Hematopoietic multipotent progenitor cell treated with erythropoietin and hydrocortisone succinate and interleukin-3 and kit ligand, for 17 days (in vitro differentiated cells): ENCODE data around the gene COL4A6.

Experiments used
- DNase-seq: peaks from one replicate; pipeline ENCODE4 v3.0.0-alpha.2; 2015; ENCODE audit warnings: low spot score

The COL4A6 gene

DNA sequence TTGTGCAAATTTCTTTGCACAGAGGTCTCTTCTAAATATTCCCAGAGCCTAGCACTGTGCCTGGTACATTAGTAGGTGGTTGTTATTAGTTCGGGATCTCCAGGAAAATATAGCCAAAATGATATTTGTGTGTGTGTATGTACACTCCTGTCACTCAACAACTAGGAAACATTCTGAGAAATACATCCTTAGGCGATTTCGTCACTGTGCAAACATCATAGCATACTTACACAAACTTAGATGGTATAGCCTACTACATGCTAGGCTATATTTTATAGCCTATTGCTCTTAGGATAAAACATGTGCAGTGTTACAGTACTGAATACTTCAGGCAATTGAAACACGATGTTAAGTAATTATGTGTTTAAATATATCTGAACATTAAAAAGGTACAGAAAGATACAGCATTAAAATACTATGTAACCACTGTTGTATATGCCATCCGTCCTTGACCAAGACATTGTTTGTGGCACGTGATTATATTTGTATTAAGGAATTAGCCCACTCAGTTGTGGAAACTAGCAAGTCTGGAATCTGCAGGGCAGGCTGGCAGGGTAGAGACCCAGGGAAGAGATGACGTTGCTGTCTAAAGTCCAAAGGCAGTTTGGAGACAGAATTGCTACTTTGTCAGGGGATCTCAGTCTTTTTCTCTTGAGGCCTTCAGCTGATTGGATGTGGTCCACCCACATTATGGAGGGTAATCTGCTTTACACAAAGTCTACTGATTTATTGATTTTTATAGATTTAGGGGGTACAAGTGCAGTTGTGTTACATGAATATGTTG lies 106.9 kb downstream of the COL4A6 start:
- no peak for DNase-seq

DNA sequence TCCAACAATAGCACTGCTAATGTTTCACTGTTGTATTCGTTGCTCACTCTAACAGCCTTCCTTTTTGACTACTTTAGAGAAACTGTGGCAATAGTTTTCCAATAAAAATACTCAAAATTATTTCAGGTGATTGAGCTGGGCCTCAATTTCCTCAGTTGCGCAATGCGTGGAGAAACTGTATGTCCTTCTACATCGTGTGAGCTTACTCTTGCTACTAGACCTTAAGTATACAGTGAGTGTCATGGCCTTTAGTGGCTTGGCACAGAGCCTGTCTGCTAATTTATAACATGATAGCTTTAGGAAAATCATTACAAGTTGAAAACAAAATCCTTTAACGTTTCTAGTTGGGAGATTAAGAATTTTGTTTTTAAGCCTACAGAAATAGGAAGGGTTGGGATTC lies 114.5 kb downstream of the COL4A6 start:
- DNase-seq: no peak

DNA sequence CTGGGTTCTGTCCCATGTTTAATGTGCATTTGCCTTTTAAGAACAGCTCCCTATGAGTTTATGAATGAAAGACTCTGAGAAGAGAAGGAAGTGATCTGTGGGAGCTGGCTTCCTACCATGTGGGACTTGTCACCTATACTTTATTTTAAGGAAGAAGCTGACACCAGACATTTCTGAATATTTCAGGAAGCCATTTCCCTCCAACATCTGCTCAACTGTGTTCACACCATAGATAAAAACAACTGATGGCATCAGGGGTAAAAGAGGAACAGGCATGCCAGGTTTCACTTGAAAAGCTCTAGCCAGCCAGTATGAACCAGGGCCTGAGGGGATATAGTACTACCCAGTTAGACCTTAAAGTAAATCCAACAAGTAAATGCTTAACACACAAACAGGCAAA lies 116.0 kb downstream of the COL4A6 start:
- DNase-seq: no peak

DNA sequence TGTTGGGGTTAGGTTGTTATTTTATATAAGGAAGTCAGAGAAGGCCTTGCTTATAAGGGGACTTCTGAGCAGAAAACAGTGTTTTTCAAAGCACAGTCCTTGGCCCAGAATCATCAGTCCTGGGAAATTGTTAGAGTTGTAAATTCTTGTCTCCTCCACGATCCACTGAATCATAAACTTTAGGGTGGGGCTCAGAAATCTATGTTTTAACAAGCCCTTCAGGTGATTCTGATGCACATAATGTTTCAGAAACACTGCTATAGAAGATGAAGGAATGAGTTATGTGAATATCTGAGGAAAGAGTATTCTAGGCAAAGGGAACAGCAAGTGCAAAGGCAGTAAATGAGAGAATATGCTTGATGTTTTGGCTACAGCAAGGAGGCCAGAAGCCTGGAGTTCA lies 121.8 kb downstream of the COL4A6 start:
- no peak for DNase-seq

DNA sequence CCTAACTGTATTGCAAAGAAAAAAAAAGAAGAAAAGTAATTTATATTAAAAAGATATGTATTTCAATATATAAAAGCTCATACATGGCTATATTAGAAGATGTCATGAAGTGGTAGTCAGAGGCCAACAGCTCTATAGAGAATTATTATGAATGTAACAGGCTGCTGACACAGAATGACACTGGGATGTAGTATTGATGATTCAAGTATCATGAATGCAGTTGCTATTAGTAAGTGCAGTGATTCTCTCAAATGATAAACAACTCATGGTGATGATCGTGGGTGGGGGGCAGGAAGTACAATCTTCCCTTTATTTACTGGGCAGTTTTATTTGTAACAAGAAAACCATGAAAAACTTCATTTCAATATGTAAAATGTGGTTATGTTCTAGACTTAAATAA lies 124.6 kb downstream of the COL4A6 start:
- no peak for DNase-seq

DNA sequence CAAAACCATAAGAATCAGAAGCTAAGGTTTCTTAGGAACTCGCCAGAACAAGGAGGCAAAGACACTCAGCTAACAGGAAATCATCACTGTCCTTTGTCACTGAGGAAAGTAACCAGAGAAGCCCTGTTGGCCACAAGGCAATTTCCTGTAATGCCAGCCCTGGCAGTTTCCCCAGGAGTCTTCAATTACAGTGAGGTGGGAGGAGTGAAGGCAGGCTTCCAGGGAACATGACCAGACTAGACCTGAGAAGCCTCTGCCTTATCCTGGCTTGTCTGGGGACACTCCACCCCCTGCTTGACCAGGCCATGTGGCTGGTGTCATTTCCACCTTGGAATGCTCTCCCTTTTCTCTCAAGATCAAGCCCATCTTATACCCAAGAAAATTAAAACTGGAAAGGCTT lies 125.3 kb downstream of the COL4A6 start:
- DNase-seq: no peak

DNA sequence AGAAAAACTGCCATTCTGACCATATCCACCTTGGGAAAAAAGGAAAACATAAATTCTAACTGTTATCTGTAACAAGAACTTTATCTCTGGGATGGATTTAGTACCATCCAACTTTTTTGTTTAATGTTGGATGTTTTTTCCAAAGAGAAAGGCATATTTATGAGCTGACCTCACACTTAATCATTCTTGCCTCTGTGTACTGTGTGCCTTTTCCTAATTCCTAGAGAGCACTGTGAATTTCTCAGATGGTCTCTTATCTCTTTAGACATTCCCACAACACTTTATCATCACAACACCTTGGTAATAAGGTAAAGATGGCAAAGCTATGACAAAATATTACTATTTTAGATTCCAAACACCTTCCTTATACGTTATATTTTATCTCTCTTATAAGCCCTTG lies 126.2 kb downstream of the COL4A6 start:
- DNase-seq: no peak

DNA sequence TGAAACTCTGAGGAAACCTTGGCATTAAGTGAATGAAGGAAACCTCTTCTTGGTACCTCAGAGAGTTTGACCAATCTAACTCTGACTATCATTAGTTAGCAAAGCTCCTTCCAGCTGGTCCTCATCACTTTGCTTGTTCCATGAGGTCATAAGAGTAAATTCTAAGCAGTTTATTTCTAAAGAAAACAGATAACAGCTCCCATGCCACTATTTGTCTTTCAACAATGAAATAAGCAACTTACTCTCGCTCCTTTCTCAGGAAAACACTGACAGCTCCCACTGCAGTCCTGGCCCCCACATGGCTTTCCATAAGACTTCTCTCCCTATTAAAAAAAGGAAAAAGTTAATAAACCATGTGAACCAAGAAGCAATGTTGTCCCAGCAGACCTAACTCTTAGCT lies 127.7 kb downstream of the COL4A6 start:
- no peak for DNase-seq

DNA sequence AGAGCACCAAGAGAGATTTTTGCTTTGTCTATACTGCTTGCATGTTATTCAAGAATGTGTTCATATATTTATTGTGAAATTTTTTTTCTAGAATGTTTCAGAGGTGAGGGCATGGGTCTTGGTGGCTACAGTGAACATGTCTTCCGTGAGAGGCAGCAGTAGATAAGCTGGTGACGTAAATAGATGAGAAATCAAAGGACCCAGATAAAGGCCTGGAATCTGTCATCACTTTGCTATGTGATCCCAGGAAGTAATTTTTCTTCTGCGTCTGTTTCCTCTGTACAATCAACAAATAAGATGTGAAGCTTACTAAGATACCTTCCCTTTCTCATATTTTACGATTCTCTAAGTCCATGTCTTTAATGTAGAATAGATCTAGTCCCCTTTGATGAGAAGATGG lies 129.1 kb downstream of the COL4A6 start:
- no peak for DNase-seq

DNA sequence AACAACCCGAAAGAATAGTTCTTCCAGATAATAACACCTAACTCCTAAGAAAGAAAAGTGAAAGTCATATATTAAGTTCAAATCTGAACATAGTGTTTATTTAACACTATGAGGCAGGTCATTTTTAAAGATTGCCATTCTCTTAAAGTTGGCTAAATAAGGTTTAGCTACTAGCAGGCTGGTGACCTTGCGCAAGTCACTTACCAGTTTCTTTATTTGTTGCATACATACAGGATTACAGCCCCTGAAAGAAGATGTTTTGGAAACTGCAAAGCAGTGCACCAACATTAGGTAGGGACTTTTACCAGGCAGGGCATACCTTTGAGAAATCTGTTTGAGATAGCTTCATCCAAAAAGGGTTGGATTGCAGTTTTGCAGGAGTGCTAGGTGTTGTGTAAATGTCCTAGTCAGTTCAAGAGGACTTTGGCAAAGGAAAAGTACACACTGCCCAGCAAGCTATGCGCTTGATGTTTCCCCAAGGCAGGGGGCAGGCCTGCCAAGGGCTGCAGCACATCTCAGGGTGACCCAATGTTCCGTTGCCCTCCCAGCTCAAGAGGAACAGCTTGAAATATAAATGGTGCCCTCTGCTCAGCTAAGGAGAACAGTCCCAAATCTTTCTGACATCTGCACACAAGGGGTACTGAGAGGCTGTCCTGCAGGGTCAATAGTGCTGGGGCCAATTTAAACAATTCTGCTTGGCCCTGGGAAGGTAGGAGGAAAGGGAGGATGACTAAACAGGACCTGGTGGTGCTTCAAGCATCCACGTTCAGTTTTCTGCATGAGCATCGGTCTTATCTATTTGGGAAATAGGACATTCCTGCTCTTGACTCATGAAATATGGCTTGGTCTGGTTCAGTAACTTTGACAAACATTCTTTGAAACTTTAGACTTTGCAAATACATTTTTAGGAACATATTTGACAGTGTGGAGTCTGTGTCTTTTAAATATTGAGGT lies 130.8 kb downstream of the COL4A6 start:
- DNase-seq: no peak

DNA sequence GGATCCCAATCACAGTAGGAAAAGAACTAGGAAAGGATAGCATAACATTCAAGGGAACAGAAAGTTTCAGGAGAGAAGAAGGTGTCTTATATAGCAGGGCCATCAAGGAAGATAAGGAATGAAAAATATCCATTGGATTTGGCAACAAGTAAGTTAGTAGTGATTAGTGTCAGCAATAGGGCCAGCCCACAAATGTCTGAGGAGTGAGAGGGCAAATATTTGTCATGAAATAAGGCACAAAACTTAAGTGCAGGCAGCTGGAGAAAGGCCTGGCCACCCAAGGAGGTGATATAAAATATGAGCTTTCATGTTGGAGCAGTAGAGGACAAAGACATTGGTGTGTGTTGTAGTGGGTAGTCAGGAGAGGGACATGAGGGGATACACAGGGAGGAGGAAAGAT lies 132.1 kb downstream of the COL4A6 start:
- no peak for DNase-seq

DNA sequence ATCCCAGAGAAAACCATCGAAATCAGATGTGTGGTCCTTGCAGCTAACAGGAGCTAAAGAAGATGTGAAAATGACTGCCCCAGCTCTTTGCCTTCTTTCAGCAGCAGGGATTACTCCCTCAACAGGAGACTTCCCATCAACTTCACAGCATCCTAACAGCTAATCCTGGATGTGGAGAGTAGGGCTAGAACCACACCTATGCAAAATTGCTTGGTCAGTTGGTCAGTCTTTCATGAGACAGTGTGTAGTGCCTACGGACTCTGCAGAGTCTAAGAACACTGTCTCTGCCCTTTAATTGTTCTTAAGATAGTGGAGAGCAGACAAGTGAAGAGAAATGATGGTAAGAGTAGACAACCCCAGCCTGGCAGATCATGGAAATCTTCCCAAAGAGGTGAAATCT lies 133.5 kb downstream of the COL4A6 start:
- no peak for DNase-seq

DNA sequence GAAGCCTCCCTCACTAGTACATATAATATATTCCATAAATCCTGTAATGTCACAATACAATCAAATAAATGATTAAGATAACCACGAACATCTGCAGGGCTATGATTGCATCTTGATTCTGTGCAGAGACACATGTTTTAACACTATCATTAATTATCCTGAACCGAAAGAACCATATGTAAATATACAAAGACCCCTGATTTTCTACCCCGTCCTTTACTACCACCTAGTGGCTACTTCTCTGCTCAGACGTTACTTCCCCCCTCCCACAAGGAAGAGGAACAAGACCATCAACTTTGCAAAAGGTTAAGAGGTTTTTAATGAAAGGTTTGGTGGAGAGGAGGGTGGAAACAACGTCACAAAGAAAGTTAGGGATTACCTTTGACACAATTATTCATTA lies 134.0 kb downstream of the COL4A6 start:
- DNase-seq: no peak

DNA sequence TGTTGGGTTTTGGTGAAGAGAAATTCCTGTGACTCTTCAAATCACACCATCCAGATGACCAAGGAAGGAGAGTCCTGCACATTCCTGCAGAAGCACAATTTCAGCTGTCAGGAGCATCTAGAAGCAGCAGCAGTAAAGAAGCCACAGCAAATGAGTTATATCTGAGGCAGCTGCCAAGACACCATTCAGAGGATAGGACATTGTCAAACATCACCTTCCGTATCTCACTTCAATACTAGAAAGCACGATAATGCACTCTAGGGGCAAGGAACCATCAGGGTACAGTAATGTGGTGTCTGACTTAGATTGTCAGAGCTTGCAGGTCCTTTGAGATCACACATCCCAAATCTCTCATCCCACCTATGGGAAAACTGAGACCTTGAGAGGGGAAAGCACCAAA lies 134.5 kb downstream of the COL4A6 start:
- no peak for DNase-seq

DNA sequence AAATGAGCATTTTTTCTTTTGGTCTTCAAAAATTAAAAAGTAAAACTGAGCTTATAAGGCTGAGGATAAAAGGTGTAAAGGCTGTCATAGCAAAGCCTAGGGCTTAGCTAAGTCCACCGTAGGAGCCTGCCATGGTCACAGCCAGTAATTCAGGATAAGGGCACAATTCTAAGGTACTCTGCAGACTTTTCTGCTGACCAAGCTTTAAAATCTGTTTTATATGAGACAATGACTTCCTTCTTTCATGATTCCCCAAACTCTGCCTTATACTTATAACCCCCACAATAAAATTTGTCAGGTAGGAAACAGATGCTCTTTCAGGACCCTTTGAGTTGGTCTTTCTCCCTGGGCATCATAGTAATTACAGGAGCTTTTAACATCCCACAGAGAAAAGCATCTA lies 138.5 kb downstream of the COL4A6 start:
- DNase-seq: no peak

DNA sequence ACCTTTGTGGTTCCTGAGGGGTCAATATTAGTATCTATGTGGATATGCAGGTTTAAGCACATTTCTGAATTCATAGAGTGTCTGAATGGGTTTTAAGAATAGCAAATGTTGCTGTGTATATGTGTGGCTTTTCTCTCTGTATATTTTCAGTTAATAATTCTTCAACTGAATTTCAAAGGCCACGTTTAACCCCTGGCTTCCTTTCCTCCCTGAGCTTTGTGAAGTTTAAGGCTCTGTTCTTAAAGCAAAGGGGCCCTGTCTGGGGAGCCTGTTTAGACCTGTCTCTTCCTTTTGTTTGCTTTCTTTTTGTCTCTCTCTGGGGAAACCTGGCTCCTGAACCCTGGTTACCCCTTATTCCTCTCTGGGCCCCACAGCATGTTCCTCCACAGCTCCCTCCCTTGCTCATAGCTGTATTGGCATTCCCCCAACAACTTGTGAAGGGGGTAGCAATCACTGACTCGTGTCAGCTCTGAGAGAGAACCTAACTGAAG lies 139.1 kb downstream of the COL4A6 start:
- DNase-seq: no peak

DNA sequence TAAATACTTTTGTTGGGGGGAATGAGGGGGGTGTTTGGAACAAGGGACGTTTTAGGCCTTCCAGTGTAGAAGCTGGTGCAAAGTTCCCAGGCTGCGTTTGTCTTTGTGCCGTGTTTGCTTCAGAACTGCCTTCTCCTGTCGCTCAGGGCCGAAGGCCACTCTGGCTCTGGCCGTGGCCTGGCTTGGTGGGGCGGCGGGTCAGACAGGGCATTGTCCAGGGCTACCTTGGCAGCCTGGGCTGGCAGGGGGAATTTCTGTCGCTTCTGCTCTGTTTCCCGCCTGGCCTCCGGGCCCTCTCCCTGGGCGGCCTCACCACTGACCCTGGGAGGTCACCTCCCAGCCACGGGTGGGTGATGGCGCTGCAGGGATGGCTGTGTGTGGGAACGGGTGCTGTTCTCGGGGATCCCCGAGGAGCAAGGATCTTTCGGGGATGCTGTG lies 140.0 kb downstream of the COL4A6 start:
- DNase-seq: no peak

DNA sequence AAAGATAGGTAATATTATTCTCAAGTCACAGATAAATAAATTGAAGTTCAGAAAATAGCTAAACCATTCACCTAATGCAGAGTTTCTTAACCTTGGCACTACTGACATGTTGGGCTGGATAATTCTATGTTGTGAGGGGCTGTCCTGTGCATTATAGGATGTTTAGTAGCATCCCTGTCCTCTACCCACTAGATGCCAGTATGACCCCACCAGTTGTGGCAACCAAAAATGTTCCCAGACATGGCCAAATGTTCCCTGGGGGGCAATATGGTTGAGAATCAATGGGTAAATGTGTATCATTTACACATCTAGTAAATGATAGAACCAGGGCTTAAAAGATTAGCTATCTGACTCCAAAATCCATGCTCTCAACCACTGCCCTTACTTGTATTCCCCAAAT lies 140.9 kb downstream of the COL4A6 start:
- DNase-seq: no peak

DNA sequence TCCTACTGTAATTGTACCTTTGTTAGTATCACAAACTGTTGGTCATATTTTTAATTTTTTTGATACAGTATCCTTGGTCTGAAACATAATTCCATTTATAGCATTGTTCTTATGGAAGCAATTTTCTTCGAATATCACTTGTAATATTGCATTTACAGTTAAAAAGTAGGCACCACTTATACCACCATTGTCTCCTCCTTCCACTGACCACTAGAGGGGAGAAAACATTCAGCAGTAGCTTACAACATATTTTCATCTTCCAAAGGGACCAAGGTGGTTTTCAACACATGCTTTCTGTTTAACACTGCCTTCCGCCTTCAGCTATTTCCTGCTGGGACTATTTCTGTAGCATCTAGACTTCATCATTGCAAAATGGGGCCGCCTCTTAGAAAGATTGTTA lies 146.2 kb downstream of the COL4A6 start:
- no peak for DNase-seq

DNA sequence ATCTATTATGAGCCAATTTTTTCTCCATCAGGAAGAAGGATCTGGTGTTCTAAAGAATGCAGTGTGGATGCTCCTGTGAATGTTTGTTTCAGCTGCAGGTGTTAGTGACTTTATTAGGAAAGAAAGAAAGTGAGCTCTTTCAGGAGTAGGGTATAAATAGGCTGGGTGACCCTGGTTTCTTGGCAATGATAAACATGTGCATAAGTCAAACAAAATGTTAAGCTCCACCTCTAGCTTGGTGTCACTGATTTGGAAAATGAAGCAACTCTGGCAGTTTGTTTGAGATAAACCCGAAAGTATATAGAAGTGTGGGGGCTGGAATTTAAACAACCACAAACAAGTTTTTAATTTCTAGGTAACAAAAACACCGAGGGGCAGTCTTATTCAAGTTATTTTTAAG lies 152.3 kb downstream of the COL4A6 start:
- no peak for DNase-seq

DNA sequence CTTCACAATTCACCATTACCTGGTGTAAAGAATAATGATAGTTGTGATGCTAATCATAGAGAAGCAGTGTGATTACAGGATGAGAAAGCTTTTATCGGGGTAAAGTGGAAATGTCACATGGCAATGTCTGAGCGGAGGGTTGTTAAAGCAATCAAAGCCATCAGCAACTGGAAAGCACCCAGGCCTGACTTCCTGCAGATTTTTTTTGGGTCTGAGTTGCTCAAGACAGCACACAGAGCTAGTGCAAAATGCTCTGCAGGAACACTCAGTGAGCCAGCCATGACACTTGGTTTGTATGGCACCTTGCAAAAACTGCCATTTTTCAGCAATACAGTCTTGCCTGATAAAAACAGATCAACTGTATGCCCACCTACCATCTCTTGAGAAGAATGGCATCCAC lies 152.9 kb downstream of the COL4A6 start:
- no peak for DNase-seq

DNA sequence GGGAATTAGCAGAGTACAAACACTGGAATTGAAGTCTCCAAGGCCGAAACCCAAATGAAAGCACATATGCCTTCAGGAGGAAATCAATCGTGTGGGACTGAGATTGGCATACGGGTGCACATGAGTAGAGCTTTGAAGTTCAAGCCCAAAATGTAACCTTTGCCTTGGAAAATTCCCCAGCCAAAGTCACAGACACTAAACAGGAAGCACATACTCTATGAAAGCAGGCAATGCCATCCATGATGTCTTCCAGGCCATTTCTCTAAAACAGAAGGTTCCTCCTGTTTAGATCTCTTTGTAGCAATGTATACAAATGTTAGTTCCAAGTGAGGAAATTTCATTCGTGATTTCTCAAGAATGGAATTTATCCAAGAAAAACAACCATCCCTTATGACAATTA lies 162.5 kb downstream of the COL4A6 start:
- no peak for DNase-seq

DNA sequence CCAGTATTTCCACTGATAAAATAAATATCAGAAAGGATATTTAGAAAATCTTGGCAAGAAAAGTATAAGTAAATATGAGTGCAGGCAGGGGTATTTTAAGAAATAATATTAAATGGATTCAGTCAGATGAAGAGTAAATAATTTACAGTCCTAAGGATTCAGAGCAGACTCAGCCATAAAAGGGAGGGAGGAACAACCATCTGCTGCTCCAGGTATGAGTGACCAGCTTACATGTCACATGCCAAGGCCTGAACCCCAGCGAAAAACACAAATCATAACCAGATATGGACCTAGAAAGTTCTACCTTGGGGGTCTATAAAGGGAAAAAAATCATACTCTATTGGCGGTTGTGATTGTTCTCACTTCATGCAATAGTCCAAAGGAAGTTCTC lies 166.8 kb downstream of the COL4A6 start:
- no peak for DNase-seq
